ENCODE results near the gene SKI.

SKI gene

DNA sequence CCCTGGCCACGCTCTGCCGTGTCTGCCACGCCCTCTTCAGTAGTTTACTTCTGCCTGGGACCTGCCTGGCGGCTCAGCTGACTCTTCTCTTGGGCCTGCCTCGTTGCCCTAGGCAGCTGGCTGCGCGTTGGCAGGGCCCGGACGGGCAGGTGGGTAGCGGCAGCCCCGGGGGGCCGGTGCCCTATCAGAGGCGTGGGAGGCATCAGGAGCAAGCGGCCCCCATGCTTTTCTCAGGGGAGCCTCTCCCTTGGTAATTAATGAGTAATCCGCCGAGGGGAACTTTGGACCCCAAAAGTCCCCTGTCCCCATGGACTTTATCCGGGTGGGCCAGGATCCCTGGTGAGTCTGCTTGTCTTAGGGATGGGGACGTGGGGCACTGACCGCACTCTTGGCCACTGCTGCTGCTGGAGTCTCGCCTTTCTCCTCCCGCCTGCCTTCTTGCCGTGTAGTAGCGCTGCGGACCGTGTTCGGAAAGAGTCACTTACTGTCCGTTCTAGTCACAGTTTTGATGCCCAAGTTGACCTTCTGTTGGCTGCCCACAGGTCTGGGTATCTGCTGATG is 22.7 kb downstream of the SKI start:
- Histone ChIP-seq H3K36me3 (ENCODE audit: insufficient read depth, low read length) (no peaks in the 10 kb centered on the region), H3K9me2 (ENCODE audit: low read depth, low read length) (no peaks in the 10 kb centered on the region), H4K20me1 (ENCODE audit: insufficient read depth, low read length) (no peaks in the 10 kb centered on the region), H3F3A (ENCODE audit: insufficient read depth, low read length) (0 out of 2 replicates have a peak, but pooled peaks cover 4% of the 10 kb centered on the region), H2AFZ (ENCODE audit: low read length) (no peak overlapping the region), H3K4me1 (ENCODE audit: insufficient read depth, low read length, severe bottlenecking) (no peaks in the 10 kb centered on the region), H3K4me3 (ENCODE audit: low read depth, low read length, poor library complexity, severe bottlenecking) (no peak overlapping the region), H3K79me2 (ENCODE audit: insufficient read depth, low read length) (no peaks in the 10 kb centered on the region), H3K27me3 (ENCODE audit: insufficient read depth, low read length) (no peaks in the 10 kb centered on the region), H3K9ac (ENCODE audit: low read length) (no peak overlapping the region), H3K27ac (ENCODE audit: low read depth, low read length, poor library complexity, severe bottlenecking) (no peak overlapping the region), H3K4me2 (ENCODE audit: low read length) (no peak overlapping the region), H3K9me3 (ENCODE audit: low read length) (no peaks in the 10 kb centered on the region)
- TF ChIP-seq, protein P1, sequence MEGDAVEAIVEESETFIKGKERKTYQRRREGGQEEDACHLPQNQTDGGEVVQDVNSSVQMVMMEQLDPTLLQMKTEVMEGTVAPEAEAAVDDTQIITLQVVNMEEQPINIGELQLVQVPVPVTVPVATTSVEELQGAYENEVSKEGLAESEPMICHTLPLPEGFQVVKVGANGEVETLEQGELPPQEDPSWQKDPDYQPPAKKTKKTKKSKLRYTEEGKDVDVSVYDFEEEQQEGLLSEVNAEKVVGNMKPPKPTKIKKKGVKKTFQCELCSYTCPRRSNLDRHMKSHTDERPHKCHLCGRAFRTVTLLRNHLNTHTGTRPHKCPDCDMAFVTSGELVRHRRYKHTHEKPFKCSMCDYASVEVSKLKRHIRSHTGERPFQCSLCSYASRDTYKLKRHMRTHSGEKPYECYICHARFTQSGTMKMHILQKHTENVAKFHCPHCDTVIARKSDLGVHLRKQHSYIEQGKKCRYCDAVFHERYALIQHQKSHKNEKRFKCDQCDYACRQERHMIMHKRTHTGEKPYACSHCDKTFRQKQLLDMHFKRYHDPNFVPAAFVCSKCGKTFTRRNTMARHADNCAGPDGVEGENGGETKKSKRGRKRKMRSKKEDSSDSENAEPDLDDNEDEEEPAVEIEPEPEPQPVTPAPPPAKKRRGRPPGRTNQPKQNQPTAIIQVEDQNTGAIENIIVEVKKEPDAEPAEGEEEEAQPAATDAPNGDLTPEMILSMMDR (IDR thresholded peaks at IDR 0.05; ENCODE audit: low read length) = no peak
- TF ChIP-seq EZH2 (IDR thresholded peaks at IDR 0.05; ENCODE audit: borderline replicate concordance, low read length) = no peak

DNA sequence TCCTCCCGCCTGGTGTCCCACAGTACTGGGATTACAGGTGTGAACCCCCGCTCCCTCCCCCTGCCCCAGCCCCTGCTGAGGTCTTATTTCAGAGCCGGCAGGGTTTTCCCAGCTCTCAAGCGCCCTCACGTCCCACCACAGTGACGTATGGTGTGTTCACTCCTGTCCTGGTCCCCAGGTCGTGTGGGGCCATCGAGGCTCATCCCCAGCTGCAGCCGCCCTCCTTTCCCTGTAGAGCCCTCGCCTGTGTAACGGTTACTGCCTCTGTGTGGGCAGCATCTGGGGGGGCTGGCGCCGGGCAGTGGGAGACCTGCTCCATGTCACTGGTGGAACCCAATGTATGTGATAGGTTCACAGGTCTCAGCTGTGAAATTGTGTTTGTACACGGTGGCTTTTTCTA is 23.2 kb downstream of the SKI start:
- no peak overlapping the region for H3K27ac ChIP-seq (ENCODE audit: low read depth, low read length, poor library complexity, severe bottlenecking)
- no peak overlapping the region for H2AFZ ChIP-seq (ENCODE audit: low read length)
- no peaks in the 10 kb centered on the region for H3K36me3 ChIP-seq (ENCODE audit: insufficient read depth, low read length)
- TF ChIP-seq, protein P1 (IDR thresholded peaks at IDR 0.05; ENCODE audit: low read length) = no peak
- TF ChIP-seq EZH2 (IDR thresholded peaks at IDR 0.05; ENCODE audit: borderline replicate concordance, low read length) = no peak
- H3F3A ChIP-seq (ENCODE audit: insufficient read depth, low read length) = 0 out of 2 replicates have a peak, but pooled peaks cover 4% of the 10 kb centered on the region
- no peaks in the 10 kb centered on the region for H3K4me1 ChIP-seq (ENCODE audit: insufficient read depth, low read length, severe bottlenecking)
- no peaks in the 10 kb centered on the region for H3K79me2 ChIP-seq (ENCODE audit: insufficient read depth, low read length)
- H3K4me3 ChIP-seq (ENCODE audit: low read depth, low read length, poor library complexity, severe bottlenecking) = no peak overlapping the region
- H4K20me1 ChIP-seq (ENCODE audit: insufficient read depth, low read length) = no peaks in the 10 kb centered on the region
- H3K4me2 ChIP-seq (ENCODE audit: low read length) = no peak overlapping the region
- H3K9me3 ChIP-seq (ENCODE audit: low read length) = no peaks in the 10 kb centered on the region
- no peaks in the 10 kb centered on the region for H3K9me2 ChIP-seq (ENCODE audit: low read depth, low read length)
- no peak overlapping the region for H3K9ac ChIP-seq (ENCODE audit: low read length)
- no peaks in the 10 kb centered on the region for H3K27me3 ChIP-seq (ENCODE audit: insufficient read depth, low read length)

DNA sequence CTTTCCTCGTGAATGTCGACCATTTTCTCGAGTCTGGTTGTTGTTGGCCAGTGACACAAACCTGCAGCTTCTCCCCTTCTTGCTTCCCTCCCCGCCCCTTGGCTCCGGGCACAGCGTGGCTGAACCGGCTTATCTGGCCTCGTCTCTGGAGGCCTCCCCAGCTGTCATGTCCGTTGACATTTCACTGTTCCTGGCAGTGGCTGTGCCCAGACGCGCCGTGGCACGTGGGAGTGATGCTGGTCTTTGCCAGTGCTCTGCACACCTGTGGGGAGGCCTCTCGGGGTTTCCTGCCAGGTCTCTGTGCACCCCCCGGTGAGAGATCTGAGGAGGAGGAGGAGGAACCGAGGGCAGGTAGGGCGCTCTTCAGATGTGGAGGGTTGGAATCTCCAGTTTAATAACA is 23.7 kb downstream of the SKI start:
- Histone ChIP-seq H3K36me3 (ENCODE audit: insufficient read depth, low read length) (no peaks in the 10 kb centered on the region), H3K4me1 (ENCODE audit: insufficient read depth, low read length, severe bottlenecking) (no peaks in the 10 kb centered on the region), H3K27me3 (ENCODE audit: insufficient read depth, low read length) (no peaks in the 10 kb centered on the region), H3K4me2 (ENCODE audit: low read length) (no peak overlapping the region), H3K79me2 (ENCODE audit: insufficient read depth, low read length) (no peaks in the 10 kb centered on the region), H2AFZ (ENCODE audit: low read length) (no peak overlapping the region), H3K9me2 (ENCODE audit: low read depth, low read length) (no peaks in the 10 kb centered on the region), H4K20me1 (ENCODE audit: insufficient read depth, low read length) (no peaks in the 10 kb centered on the region), H3K9ac (ENCODE audit: low read length) (no peak overlapping the region), H3K27ac (ENCODE audit: low read depth, low read length, poor library complexity, severe bottlenecking) (no peak overlapping the region), H3K9me3 (ENCODE audit: low read length) (no peaks in the 10 kb centered on the region), H3F3A (ENCODE audit: insufficient read depth, low read length) (0 out of 2 replicates have a peak, but pooled peaks cover 4% of the 10 kb centered on the region), H3K4me3 (ENCODE audit: low read depth, low read length, poor library complexity, severe bottlenecking) (no peak overlapping the region)
- TF ChIP-seq, protein P1 (IDR thresholded peaks at IDR 0.05; ENCODE audit: low read length) = no peak
- TF ChIP-seq EZH2 (IDR thresholded peaks at IDR 0.05; ENCODE audit: borderline replicate concordance, low read length) = no peak

All from OCI-LY1 (cell line).